SK-N-MC (cell line): ENCODE measurements around the gene TELO2.

ENCODE experiments used
- DNase-seq: peaks from one replicate; pipeline ENCODE4 v3.0.0-alpha.2; 2011; ENCODE audit warnings: low read depth, low spot score
- H3K27ac ChIP-seq: fragments of 200-600 bp; sonication (generic); 2 replicates; pipeline ENCODE4 v1.5.1; 2016; ENCODE audit warnings: mixed run types
- H3K36me3 ChIP-seq: fragments of 200-600 bp; sonication (generic); 2 replicates; pipeline ENCODE4 v1.6.1; 2017; ENCODE audit warnings: antibody characterized with exemption, low read length, mixed read lengths; ENCODE audit not compliant: insufficient read depth
- H3K4me3 ChIP-seq: fragments of 200-600 bp; sonication (generic); 2 replicates; pipeline ENCODE4 v1.5.1; 2016
- H3K9ac ChIP-seq: fragments of 200-600 bp; sonication (generic); 2 replicates; pipeline ENCODE4 v1.8.0; 2017; ENCODE audit warnings: mixed run types, mixed read lengths; ENCODE audit not compliant: insufficient read length
- H3K9me3 ChIP-seq: fragments of 200-600 bp; sonication (generic); 2 replicates; pipeline ENCODE4 v1.6.1; 2017; ENCODE audit warnings: low read depth, mild to moderate bottlenecking, antibody characterized with exemption, low read length, moderate library complexity, mixed read lengths
- EZH2 ChIP-seq: fragments of 200-600 bp; sonication (generic); IDR thresholded peaks from one replicate; pipeline ENCODE4 v1.6.1; 2017; ENCODE audit warnings: antibody characterized with exemption
- FOXP2 ChIP-seq: optimal IDR thresholded peaks from 2 replicates; pipeline ENCODE3; 2011; ENCODE audit warnings: mild to moderate bottlenecking, moderate library complexity; ENCODE audit not compliant: insufficient read depth; ENCODE audit errors: extremely low read length, control extremely low read depth
- POLR2AphosphoS5 ChIP-seq: IDR thresholded peaks from 2 replicates; pipeline ENCODE4 v1.6.1; 2012; ENCODE audit warnings: mild to moderate bottlenecking, low read depth, low read length, borderline replicate concordance

Gene TELO2

DNA sequence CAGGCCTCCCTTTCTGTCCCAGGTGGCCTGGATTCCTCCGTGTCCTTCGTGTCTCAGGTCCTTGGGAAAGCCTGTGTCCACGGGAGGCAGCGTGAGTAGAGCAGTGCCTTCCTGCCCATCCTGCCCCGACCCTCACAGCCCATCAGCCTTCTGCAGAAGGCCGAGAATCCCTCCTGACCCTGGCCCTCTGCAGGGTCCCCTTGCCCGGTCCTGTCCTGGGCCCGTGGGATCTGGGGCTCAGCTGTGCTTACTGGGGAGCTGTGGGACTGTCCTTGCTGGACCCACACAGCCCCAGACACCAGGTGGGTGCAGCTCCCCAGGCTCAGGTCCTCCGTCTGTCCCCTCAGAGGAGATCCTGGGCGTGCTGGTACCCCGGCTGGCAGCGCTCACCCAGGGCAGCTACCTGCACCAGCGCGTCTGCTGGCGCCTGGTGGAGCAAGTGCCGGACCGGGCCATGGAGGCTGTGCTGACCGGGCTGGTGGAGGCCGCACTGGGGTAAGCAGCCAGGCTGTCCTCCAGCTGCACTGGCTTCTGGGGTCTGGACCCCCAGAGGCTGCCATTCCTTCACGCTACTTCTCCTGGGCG is 3.9 kb downstream of the TELO2 start:
- Histone ChIP-seq H3K9ac (no peak overlapping the region), H3K36me3 (peaks cover 34% of the 10 kb centered on the region; the same call in 1 of the 2 replicates), H3K4me3 (no peak overlapping the region), H3K9me3 (no peaks in the 10 kb centered on the region), H3K27ac (no peak overlapping the region)
- DNase-seq = no peak
- TF ChIP-seq POLR2AphosphoS5 (no peak), FOXP2 (no peak), EZH2 (no peak)

DNA sequence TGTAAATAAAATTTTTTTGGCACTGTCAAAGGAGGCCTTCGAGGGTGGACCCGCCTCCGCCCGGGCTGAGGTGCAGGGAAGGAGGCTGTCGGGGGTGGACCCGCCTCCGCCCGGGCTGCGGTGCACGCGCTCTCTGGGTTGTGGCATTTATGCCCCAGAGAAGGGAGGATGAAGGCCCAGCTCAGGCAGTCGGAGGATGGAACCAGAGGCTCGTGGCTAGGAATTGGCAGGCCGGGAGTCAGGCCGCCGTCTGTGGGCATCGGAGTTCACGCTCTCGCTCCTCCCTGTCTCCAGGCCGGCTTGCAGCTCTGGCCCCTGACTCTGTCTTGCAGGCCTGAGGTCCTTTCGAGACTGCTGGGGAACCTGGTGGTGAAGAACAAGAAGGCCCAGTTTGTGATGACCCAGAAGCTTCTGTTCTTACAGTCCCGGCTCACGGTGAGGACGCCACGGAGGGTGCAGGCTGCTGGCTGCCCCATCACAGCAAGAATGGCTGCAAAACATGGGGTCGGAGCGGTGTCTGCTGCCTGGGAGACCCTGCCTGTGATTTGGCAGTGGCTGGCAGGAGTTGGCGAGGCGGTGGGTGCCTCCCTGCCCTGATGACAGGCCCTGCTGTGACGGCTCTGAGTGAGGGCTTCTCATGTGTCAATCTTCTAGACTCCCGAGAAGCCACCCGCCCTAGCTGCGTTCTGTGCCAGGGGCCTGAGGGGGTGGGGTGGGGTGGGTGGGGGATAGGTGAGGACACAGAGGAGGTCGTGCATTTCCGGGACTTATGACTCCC is 5.9 kb downstream of the TELO2 start:
- Histone ChIP-seq H3K9me3 (no peaks in the 10 kb centered on the region), H3K9ac (no peak overlapping the region), H3K4me3 (no peak overlapping the region), H3K27ac (no peak overlapping the region), H3K36me3 (peaks cover 45% of the 10 kb centered on the region; the same call in 1 of the 2 replicates)
- DNase-seq = no peak
- TF ChIP-seq POLR2AphosphoS5 (no peak), FOXP2 (no peak), EZH2 (no peak)

DNA sequence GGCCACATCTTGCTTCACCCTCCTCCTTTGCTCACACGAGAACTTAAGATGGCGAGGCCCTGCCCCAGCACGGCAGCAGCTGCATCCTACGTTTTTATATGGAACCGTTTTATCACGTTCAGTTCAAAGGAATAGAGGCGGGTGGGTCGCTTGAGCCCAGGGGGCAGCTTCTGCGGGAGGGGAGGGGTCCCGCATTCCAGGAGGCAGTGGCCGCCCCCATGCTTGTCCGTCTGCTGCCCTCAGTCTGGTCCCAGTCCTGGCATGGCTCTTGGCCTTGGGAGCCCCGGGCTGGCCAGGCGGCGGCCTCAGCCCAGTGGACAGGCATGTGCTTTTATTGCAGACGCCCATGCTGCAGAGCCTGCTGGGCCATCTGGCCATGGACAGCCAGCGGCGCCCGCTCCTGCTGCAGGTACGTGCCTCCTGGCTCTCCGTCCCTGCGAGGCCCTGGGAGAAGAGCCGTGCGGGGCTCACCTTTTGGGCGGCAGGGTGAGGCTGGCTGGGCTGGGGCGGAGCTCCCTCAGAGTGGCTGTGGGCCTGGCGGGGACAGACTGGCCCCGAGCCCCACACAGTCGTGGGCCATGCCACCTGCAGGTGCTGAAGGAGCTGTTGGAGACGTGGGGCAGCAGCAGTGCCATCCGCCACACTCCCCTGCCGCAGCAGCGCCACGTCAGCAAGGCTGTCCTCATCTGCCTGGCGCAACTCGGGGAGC is 6.8 kb downstream of the TELO2 start:
- H3K9ac ChIP-seq = no peak overlapping the region
- no peak overlapping the region for H3K4me3 ChIP-seq
- no peaks in the 10 kb centered on the region for H3K9me3 ChIP-seq
- H3K36me3 ChIP-seq = peaks cover 42% of the 10 kb centered on the region; the same call in 1 of the 2 replicates
- TF ChIP-seq POLR2AphosphoS5 (no peak), FOXP2 (no peak), EZH2 (no peak)
- no peak overlapping the region for H3K27ac ChIP-seq
- DNase-seq = no peak

DNA sequence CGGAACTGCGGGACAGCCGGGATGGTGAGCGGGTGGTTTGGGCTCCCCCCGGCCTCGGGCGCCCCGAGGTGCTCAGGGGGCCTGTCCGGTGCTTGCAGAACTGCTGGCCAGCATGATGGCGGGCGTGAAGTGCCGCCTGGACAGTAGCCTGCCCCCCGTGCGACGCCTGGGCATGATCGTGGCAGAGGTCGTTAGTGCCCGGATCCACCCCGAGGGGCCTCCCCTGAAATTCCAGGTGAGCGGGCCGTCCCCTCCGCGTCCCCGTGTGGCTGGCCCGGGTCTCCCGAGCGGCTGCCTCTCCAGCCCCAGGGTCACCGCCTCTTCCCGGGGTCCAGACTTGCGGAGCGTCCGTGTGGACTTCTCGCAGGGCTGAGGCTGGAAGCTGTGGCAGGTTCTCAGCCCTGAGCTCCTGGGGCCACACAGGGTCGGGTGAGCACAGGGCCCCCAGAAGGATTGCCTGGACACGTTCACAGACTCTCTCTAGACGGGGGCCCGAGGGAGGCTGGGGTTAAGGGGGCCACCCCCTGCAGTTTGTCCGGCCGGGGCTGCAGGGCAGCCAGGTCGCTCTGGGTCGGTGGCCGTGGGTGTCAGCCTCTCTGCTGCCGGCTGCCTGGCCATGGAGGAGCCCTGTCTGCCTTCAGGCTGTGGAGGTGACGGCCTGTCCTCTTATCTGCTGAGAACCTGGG is 7.4 kb downstream of the TELO2 start:
- H3K4me3 ChIP-seq = no peak overlapping the region

DNA sequence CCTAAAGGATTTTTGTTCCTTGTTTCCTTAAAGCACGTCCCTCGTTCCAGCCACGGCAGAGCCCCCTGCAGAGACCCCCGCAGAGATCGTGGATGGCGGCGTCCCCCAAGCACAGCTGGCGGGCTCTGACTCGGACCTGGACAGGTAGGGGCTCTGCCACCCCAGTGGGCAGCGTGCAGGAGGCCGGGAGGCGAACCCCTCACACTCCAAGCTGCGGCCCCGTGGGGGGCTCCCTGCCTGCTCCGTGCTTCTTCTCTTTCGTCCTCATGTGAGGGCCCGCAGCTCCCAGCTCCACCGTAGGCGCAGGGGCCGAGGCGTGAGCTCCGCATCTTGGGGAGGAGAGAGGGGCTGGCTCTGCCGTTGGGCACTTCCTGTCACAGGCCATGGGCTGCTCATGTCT is 8.5 kb downstream of the TELO2 start:
- no peak for DNase-seq
- H3K9me3 ChIP-seq = no peaks in the 10 kb centered on the region
- H3K4me3 ChIP-seq = no peak overlapping the region
- no peak overlapping the region for H3K27ac ChIP-seq
- no peak for TF ChIP-seq FOXP2
- no peak for TF ChIP-seq EZH2
- TF ChIP-seq POLR2AphosphoS5 = no peak
- H3K36me3 ChIP-seq = peaks cover 34% of the 10 kb centered on the region; the same call in 1 of the 2 replicates
- no peak overlapping the region for H3K9ac ChIP-seq

More for the DNA sequence above, 7.4 kb downstream of the TELO2 start:
- Histone ChIP-seq H3K9ac (no peak overlapping the region), H3K27ac (no peak overlapping the region), H3K36me3 (peaks cover 36% of the 10 kb centered on the region; the same call in 1 of the 2 replicates), H3K9me3 (no peaks in the 10 kb centered on the region)
- no peak for TF ChIP-seq POLR2AphosphoS5
- no peak for TF ChIP-seq EZH2
- no peak for TF ChIP-seq FOXP2
- DNase-seq = no peak

DNA sequence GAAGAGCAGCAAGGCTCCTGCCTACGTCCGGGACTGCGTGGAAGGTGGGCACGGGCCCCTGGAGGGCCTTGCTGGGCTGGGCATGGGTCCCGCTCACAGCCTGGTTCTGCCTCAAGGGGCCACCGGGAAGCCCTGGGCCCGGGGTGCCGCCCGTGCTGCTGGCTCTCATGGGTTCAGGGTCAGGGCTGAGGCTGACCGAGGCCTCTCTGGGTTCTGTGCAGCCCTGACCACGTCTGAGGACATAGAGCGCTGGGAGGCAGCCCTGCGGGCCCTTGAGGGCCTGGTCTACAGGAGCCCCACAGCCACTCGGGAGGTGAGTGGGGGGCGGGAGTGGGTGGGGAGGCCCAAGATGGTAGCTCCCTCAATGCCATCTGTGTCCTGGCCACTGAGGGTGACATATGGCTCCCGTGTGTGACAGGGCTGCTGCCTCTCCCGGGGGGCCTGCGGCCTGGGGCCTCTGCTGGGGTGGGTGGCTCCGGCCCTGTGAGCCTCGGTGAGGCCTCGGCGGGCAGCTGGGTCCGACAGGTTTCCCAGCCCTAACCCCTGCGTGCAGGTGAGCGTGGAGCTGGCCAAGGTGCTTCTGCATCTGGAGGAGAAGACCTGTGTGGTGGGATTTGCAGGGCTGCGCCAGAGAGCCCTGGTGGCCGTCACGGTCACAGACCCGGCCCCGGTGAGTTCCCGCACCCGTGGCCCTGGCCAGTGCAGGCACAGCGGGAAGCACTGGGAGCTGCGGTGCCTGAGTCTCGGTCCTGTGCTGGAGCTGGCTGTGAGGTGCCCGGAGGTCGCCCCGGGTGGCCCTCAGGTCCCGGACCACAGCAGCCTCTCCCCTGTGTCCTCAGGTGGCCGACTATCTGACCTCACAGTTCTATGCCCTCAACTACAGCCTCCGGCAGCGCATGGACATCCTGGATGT is 9.2 kb downstream of the TELO2 start:
- no peak for TF ChIP-seq POLR2AphosphoS5
- no peak for TF ChIP-seq EZH2
- no peak for TF ChIP-seq FOXP2
- Histone ChIP-seq H3K9me3 (no peaks in the 10 kb centered on the region), H3K27ac (no peak overlapping the region), H3K36me3 (peaks cover 27% of the 10 kb centered on the region; the same call in 1 of the 2 replicates), H3K4me3 (no peak overlapping the region), H3K9ac (no peak overlapping the region)
- no peak for DNase-seq

DNA sequence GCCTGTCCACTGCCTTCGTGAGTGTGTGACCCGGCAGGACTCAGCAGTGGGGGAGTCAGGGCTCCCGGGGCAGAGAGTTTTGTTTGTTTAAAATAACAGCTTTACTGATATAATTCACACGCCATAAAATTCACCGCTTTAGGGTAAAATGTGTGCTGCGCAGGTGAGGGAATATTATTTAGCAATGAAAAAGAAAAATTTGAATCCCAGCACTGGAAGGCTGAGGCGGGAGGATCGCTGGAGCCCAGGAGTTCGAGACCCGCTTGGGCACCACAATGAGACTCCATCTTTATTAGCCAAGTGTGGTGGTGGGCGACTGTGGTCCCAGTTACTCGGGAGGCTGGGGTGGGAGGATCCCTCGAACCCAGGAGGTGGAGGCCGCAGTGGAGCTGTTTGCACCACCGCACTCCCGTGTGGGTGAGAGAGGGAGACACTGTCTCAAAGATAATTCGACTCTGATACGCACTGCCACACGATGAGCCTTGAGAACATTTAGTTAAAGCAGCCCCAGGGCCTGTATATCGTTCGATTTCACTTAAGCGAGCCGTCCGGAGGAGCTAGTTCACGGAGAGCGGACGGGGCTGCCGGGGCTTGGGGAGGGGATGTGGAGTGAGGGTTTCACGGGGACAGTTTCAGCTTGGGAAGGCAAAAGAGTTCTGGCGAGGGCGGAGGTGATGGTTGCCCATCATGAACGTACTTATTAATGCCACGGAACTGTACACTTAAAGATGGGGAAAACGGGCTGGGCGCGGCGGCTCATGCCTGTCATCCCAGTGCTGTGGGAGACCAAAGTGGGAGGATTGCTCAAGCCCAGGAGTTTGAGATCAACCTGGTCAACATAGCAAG is 10.2 kb downstream of the TELO2 start:
- Histone ChIP-seq H3K9ac (no peak overlapping the region), H3K27ac (no peak overlapping the region), H3K9me3 (no peaks in the 10 kb centered on the region), H3K36me3 (peaks cover 24% of the 10 kb centered on the region; the same call in 1 of the 2 replicates), H3K4me3 (no peak overlapping the region)
- DNase-seq = no peak
- TF ChIP-seq POLR2AphosphoS5 (no peak), EZH2 (no peak), FOXP2 (no peak)
